ENCODE data around the gene MPIG6B.

Gene MPIG6B

DNA sequence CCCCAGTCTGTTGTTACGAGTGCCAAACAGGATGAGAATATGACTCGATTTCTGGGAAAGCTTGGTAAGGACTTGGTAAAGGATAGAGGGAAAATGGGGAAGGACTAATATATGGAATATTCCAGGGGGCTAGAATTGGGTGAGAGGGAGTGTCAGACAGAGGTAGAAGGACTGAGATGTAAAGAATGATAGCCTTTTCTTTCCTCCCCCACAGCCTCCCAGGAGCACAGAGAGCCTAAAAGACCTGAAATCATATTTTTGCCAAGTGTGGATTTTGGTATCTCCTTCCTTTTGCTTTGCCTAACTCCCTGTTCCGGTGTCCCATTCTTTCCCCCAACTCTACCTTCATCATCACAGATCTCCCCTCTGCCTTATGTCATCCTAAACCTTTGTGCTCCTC, 19.7 kb downstream of the MPIG6B start:
- DNase-seq = no peak
- H3K9ac ChIP-seq (ENCODE audit: low read length) = no peak overlapping the region
- peaks cover 12% of the 10 kb centered on the region for H3K4me1 ChIP-seq (ENCODE audit: low read length)
- H3K9me3 ChIP-seq (replicated peaks; ENCODE audit: insufficient read depth, low read length) = no peaks in the 10 kb centered on the region
- no peak overlapping the region for H3K4me2 ChIP-seq (ENCODE audit: low read depth, low read length)
- no peak for TF ChIP-seq EZH2phosphoT487 (IDR thresholded peaks at IDR 0.05; ENCODE audit: low read length)
- TF ChIP-seq, protein P1, sequence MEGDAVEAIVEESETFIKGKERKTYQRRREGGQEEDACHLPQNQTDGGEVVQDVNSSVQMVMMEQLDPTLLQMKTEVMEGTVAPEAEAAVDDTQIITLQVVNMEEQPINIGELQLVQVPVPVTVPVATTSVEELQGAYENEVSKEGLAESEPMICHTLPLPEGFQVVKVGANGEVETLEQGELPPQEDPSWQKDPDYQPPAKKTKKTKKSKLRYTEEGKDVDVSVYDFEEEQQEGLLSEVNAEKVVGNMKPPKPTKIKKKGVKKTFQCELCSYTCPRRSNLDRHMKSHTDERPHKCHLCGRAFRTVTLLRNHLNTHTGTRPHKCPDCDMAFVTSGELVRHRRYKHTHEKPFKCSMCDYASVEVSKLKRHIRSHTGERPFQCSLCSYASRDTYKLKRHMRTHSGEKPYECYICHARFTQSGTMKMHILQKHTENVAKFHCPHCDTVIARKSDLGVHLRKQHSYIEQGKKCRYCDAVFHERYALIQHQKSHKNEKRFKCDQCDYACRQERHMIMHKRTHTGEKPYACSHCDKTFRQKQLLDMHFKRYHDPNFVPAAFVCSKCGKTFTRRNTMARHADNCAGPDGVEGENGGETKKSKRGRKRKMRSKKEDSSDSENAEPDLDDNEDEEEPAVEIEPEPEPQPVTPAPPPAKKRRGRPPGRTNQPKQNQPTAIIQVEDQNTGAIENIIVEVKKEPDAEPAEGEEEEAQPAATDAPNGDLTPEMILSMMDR (IDR thresholded peaks at IDR 0.05; ENCODE audit: low read length) = no peak
- TF ChIP-seq EZH2 (optimal IDR thresholded peaks at IDR 0.05; ENCODE audit: low read depth, low read length) = no peak
- H3K4me3 ChIP-seq (ENCODE audit: low read length) = no peak overlapping the region
- no peak overlapping the region for H3K27ac ChIP-seq (ENCODE audit: low read length)
- H3K79me2 ChIP-seq (ENCODE audit: low read length) = 0 out of 2 replicates have a peak, but pooled peaks cover 5% of the 10 kb centered on the region
- H2AFZ ChIP-seq (ENCODE audit: low read length) = no peak overlapping the region
- H3K9me2 ChIP-seq (replicated peaks; ENCODE audit: insufficient read depth, low read length) = no peaks in the 10 kb centered on the region
- H3K27me3 ChIP-seq (replicated peaks; ENCODE audit: insufficient read depth, low read length) = no peaks in the 10 kb centered on the region
- H3F3A ChIP-seq (ENCODE audit: insufficient read depth, low read length) = peaks cover 13% of the 10 kb centered on the region
- H3K36me3 ChIP-seq (replicated peaks; ENCODE audit: insufficient read depth, low read length) = no peaks in the 10 kb centered on the region
- no peaks in the 10 kb centered on the region for H4K20me1 ChIP-seq (ENCODE audit: insufficient read depth, low read length)

DNA sequence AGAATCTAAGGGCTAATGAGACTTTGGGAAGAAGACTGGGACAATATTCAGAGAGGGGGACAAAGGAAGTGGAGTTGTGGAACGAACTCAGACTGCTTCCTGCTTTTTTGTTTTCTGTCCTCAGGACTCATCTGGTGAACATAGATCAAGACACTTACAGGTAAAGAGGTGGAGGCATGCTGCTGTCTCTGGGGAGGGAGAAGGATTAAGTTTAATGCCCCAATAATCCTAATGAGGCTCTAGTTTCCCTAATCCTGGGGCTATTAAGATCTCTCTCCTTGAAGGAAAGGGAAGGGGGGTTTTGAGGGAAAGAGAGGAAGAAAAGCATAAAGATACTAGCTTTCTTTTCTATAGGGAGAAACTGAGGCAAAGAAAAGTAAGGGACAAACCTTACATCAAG, 21.2 kb downstream of the MPIG6B start:
- Histone ChIP-seq H2AFZ (ENCODE audit: low read length) (no peak overlapping the region), H3K4me3 (ENCODE audit: low read length) (no peak overlapping the region), H3K9me3 (replicated peaks; ENCODE audit: insufficient read depth, low read length) (no peaks in the 10 kb centered on the region), H3K4me2 (ENCODE audit: low read depth, low read length) (no peak overlapping the region), H3K4me1 (ENCODE audit: low read length) (no peaks in the 10 kb centered on the region), H3K27me3 (replicated peaks; ENCODE audit: insufficient read depth, low read length) (no peaks in the 10 kb centered on the region), H3K9me2 (replicated peaks; ENCODE audit: insufficient read depth, low read length) (no peaks in the 10 kb centered on the region), H3K27ac (ENCODE audit: low read length) (no peak overlapping the region), H3F3A (ENCODE audit: insufficient read depth, low read length) (no peaks in the 10 kb centered on the region), H3K9ac (ENCODE audit: low read length) (no peak overlapping the region), H3K79me2 (ENCODE audit: low read length) (0 out of 2 replicates have a peak, but pooled peaks cover 5% of the 10 kb centered on the region), H3K36me3 (replicated peaks; ENCODE audit: insufficient read depth, low read length) (no peaks in the 10 kb centered on the region), H4K20me1 (ENCODE audit: insufficient read depth, low read length) (no peaks in the 10 kb centered on the region)
- no peak for DNase-seq
- TF ChIP-seq EZH2 (optimal IDR thresholded peaks at IDR 0.05; ENCODE audit: low read depth, low read length) = no peak
- no peak for TF ChIP-seq EZH2phosphoT487 (IDR thresholded peaks at IDR 0.05; ENCODE audit: low read length)
- TF ChIP-seq, protein P1 (IDR thresholded peaks at IDR 0.05; ENCODE audit: low read length) = no peak

DNA sequence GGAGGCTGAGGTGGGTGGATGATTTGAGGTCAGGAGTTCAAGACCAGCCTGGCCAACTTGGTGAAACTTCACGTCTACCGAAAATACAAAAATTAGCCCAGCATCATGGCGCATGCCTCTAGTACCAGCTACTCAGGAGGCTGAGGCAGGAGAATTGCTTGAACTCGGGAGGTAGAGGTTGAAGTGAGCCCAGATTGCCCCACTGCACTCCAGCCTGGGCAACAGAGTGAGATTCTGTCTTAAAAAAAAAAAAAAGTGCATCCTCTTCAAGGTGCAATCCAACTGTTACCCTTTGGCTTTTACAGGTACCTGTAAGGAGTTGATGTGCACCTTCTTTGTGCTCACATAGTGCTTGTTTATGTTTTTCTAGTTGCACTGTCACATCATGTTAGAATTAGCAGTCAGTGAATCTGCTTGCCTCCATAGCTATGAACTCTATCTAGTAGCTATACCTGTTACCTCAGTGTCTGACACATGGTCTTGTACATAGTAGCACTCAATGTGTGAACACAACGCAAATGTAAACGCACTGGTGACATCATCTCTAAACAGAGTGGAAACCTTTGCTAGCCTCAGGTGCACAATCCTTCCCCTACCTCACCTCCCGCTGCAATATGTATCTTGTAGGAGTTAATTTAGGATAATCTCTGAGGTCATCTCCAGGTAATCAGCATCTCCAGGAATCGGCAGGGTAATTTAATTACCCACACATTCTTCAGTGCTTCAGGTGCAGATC, 26.3 kb downstream of the MPIG6B start:
- H3K4me1 ChIP-seq (ENCODE audit: low read length) = no peaks in the 10 kb centered on the region
- no peaks in the 10 kb centered on the region for H3K79me2 ChIP-seq (ENCODE audit: low read length)
- H3F3A ChIP-seq (ENCODE audit: insufficient read depth, low read length) = no peaks in the 10 kb centered on the region
- H2AFZ ChIP-seq (ENCODE audit: low read length) = no peak overlapping the region
- no peak for TF ChIP-seq EZH2 (optimal IDR thresholded peaks at IDR 0.05; ENCODE audit: low read depth, low read length)
- TF ChIP-seq, protein P1 (IDR thresholded peaks at IDR 0.05; ENCODE audit: low read length) = no peak
- H3K4me2 ChIP-seq (ENCODE audit: low read depth, low read length) = no peak overlapping the region
- no peak overlapping the region for H3K27ac ChIP-seq (ENCODE audit: low read length)
- H3K9me2 ChIP-seq (replicated peaks; ENCODE audit: insufficient read depth, low read length) = no peaks in the 10 kb centered on the region
- H3K9me3 ChIP-seq (replicated peaks; ENCODE audit: insufficient read depth, low read length) = no peaks in the 10 kb centered on the region
- no peak overlapping the region for H3K9ac ChIP-seq (ENCODE audit: low read length)
- no peaks in the 10 kb centered on the region for H3K27me3 ChIP-seq (replicated peaks; ENCODE audit: insufficient read depth, low read length)
- DNase-seq = no peak
- H3K36me3 ChIP-seq (replicated peaks; ENCODE audit: insufficient read depth, low read length) = no peaks in the 10 kb centered on the region
- no peaks in the 10 kb centered on the region for H4K20me1 ChIP-seq (ENCODE audit: insufficient read depth, low read length)
- no peak overlapping the region for H3K4me3 ChIP-seq (ENCODE audit: low read length)

Measured in MM.1S (cell line).